B cell (primary cell): ENCODE results near the gene LMAN2. TPM values are rescaled to one million over a fixed set of nuclear protein-coding genes. Genes with fewer than 3 reads are reported as not detected.
A peak's percentile ranks its signal among the peaks of the same experiment; 100 is the strongest.

Source experiments
- ATAC-seq: fragments of 200-7000 bp; cut with Tn5 transposase; one replicate; pipeline ENCODE4 v1.10.0; 2021; ENCODE audit warnings: low read depth, mild to moderate bottlenecking, moderate number of reproducible peaks, moderate library complexity
- CTCF ChIA-PET: fragments of 350-600 bp; sonication (Branson Sonifier 250); formaldehyde crosslinking; loops from one replicate; lab custom pipeline; 2021; ENCODE audit warnings: antibody characterized with exemption, inconsistent platforms; lab: Charles Lee
- POLR2A ChIA-PET: fragments of 350-600 bp; sonication (Branson Sonifier 250); formaldehyde crosslinking; loops from one replicate; lab custom pipeline; 2021; ENCODE audit warnings: antibody characterized with exemption; lab: Charles Lee
- DNase-seq: peaks from one replicate; pipeline ENCODE4 v3.0.0; 2013
- H2AFZ ChIP-seq: 2 replicates; pipeline ENCODE4 v1.6.1; 2012; ENCODE audit warnings: mild to moderate bottlenecking, low read depth, low read length; ENCODE audit not compliant: insufficient read depth, poor library complexity, severe bottlenecking
- H3K27ac ChIP-seq, 2 donors: 1 replicate in 1 of 2; 2 replicates in 1 of 2; pipeline ENCODE4 v1.5.1; 2012 to 2013; ENCODE audit warnings: low read length in 2 of 2, mild to moderate bottlenecking in 2 of 2, moderate library complexity in 1 of 2
- H3K27me3 ChIP-seq, 4 experiments: fragments of 200-600 bp in 1 of 4; sonication (generic) in 1 of 4; replicated peaks in 1 of 4; 1 replicate in 2 of 4; 2 replicates in 2 of 4; pipeline versions ENCODE4 v1.6.1 to v1.7.0; 2013 to 2016; ENCODE audit warnings: low read length in 3 of 4, mild to moderate bottlenecking in 2 of 4, mixed read lengths in 1 of 4, moderate library complexity in 1 of 4; ENCODE audit not compliant: insufficient read depth in 4 of 4, control insufficient read depth in 3 of 4; ENCODE audit errors: control extremely low read depth in 1 of 4
- H3K36me3 ChIP-seq, 2 experiments: replicated peaks in 1 of 2; 1 replicate in 1 of 2; 2 replicates in 1 of 2; pipeline versions ENCODE4 v1.6.1 to v1.7.1; 2013; ENCODE audit warnings: low read length in 1 of 2; ENCODE audit not compliant: insufficient read depth in 2 of 2, control insufficient read depth in 1 of 2; ENCODE audit errors: control extremely low read depth in 1 of 2, extremely low read depth in 1 of 2
- H3K4me1 ChIP-seq, 2 donors: fragments of 200-600 bp in 1 of 2; sonication (generic) in 1 of 2; 1 replicate in 1 of 2; 2 replicates in 1 of 2; pipeline versions ENCODE4 v1.5.1 to v1.6.1; 2013 to 2017; ENCODE audit warnings: low read length in 2 of 2; ENCODE audit not compliant: control insufficient read depth in 2 of 2, insufficient read depth in 2 of 2
- H3K4me2 ChIP-seq: replicated peaks from 2 replicates; pipeline ENCODE3; 2012; ENCODE audit warnings: mild to moderate bottlenecking, low read depth, low read length; ENCODE audit not compliant: poor library complexity, severe bottlenecking
- H3K4me3 ChIP-seq, 5 experiments: fragments of 200-600 bp in 1 of 5; sonication (generic) in 1 of 5; 1 replicate in 3 of 5; 2 replicates in 2 of 5; pipeline versions ENCODE4 v1.5.1 to v1.7.0; 2011 to 2016; ENCODE audit warnings: low read length in 4 of 5, mild to moderate bottlenecking in 4 of 5, low read depth in 2 of 5, control low read depth in 1 of 5, moderate library complexity in 1 of 5; ENCODE audit not compliant: insufficient read depth in 1 of 5; ENCODE audit errors: control extremely low read depth in 1 of 5, extremely low read depth in 1 of 5
- H3K79me2 ChIP-seq: fragments of 200-600 bp; sonication (generic); one replicate; pipeline ENCODE4 v1.6.0; 2016; ENCODE audit warnings: low read length; ENCODE audit not compliant: control insufficient read depth, insufficient read depth
- H3K9ac ChIP-seq: fragments of 200-600 bp; sonication (generic); 2 replicates; pipeline ENCODE4 v1.6.1; 2017; ENCODE audit warnings: mild to moderate bottlenecking, low read length, moderate library complexity
- H3K9me3 ChIP-seq, 3 donors: one replicate each; pipeline versions ENCODE4 v1.6.1 to v1.7.1; 2013; ENCODE audit warnings: low read length in 2 of 3; ENCODE audit not compliant: control insufficient read depth in 2 of 3, insufficient read depth in 1 of 3; ENCODE audit errors: control extremely low read depth in 1 of 3
- H4K20me1 ChIP-seq: 2 replicates; pipeline ENCODE4 v1.6.0; 2012; ENCODE audit warnings: mild to moderate bottlenecking, low read length; ENCODE audit not compliant: insufficient read depth, control insufficient read depth, poor library complexity, severe bottlenecking
- H3K27ac Mint-ChIP-seq: one replicate; pipeline ENCODE4 v1.8.0; 2021; ENCODE audit warnings: mixed read lengths
- H3K27me3 Mint-ChIP-seq: one replicate; pipeline ENCODE4 v1.8.0; 2021; ENCODE audit warnings: mixed read lengths
- H3K4me1 Mint-ChIP-seq: one replicate; pipeline ENCODE4 v1.8.0; 2021; ENCODE audit warnings: mixed read lengths
- H3K4me3 Mint-ChIP-seq: one replicate; pipeline ENCODE4 v1.8.0; 2021; ENCODE audit warnings: mixed read lengths
- H3K9me3 Mint-ChIP-seq: one replicate; pipeline ENCODE4 v1.8.0; 2022; ENCODE audit warnings: mixed read lengths; ENCODE audit not compliant: insufficient read depth
- CTCF ChIP-seq: fragments of 200-600 bp; IDR thresholded peaks from one replicate; pipeline ENCODE4 v1.8.0; 2022; ENCODE audit warnings: antibody characterized with exemption, mild to moderate bottlenecking
- EZH2 ChIP-seq: IDR thresholded peaks from 2 replicates; pipeline ENCODE4 v1.6.1; 2012; ENCODE audit warnings: borderline replicate concordance, low read depth, mild to moderate bottlenecking, moderate library complexity, low read length; ENCODE audit not compliant: insufficient read depth, poor library complexity, severe bottlenecking
- WGBS: methylation state at CpG from one replicate; pipeline ENCODE4 v1.1.5; 2013; ENCODE audit warnings: missing lambda C conversion rate; ENCODE audit not compliant: insufficient coverage; 5-methylcytosine and 5-hydroxymethylcytosine counted together
- intact Hi-C: fragments of 100-400 bp; cut with micrococcal nuclease; formaldehyde crosslinking; loops from one replicate; pipeline ENCODE4 v1.10.0; 2022
- polyA plus RNA-seq: library from polyadenylated mRNA; depleted of rRNA; stranded (reverse); fragments of >200 nt; gene quantifications from 2 replicates; pipeline ENCODE4 v1.2.3, GENCODE V29; 2012
- total RNA-seq, 2 donors: library from RNA; stranded (reverse); fragments of 120-200 nt in 1 of 2; gene quantifications; 1 replicate in 1 of 2; 2 replicates in 1 of 2; pipeline versions ENCODE4 v1.2.3 to v1.2.4, GENCODE V29; 2013 to 2022

The LMAN2 gene
- total and polyA plus RNA-seq, 2 donors (not counting 1 experiment from before 2014, with no cell fraction given), result 99.4 to 123 TPM

- ATAC-seq (no peak), DNase-seq (no peak)
- 20% methylated on average over 1 of the region's 5 CpGs for WGBS
- intact Hi-C loops, result loop anchor here (1.0 to 2.0 kb wide), 4 partner anchors 14 to 224 kb away; partner anchors contain the start of gene NSD1
- Histone ChIP-seq H4K20me1 (peaks cover 37% of the 10 kb centered on the region), H3K9me3 (no peaks in the 10 kb centered on the region), H3K36me3 (peaks cover 0 to 16% of the 10 kb centered on the region in 2 experiments), H3K27ac (peak overlapping the region; percentile 62 to 80), H3K9ac (peak overlapping the region; percentile 89), H3K27me3 (no peaks in the 10 kb centered on the region), H3K4me1 (peaks cover 52 to 60% of the 10 kb centered on the region in 2 donors), H3K79me2 (peaks cover 46% of the 10 kb centered on the region), H3K4me2 (peak overlapping the region; percentile 99), H2AFZ (peak overlapping the region; percentile 79), H3K4me3 (peak overlapping the region; percentile 74 to 96 (median 92))
- TF ChIP-seq CTCF (no peak), EZH2 (no peak)
- peaks cover 72% of the 10 kb centered on the region for H3K4me1 Mint-ChIP-seq
- no peaks in the 10 kb centered on the region for H3K27me3 Mint-ChIP-seq
- CTCF ChIA-PET, result interaction anchor here (1.0 to 7.2 kb wide), 4 partner anchors 14 to 48 kb away, joined by 3 to 60 read pairs (median 3); no protein-coding TSS in a partner anchor
- peak overlapping the region; percentile 87 for H3K4me3 Mint-ChIP-seq
- peak overlapping the region; percentile 95 for H3K27ac Mint-ChIP-seq
- H3K9me3 Mint-ChIP-seq, result no peaks in the 10 kb centered on the region
- POLR2A ChIA-PET, result interaction anchor here (0.5 kb wide), 1 partner anchor 75 kb away, joined by 3 read pairs; no protein-coding TSS in a partner anchor
Observed at GRCh38 chr5:177357146-177357458, 5.6 kb upstream of the LMAN2 start.

GRCh38 chr5:177356746-177357145 is 5.3 kb upstream of the LMAN2 start:
- Mint-ChIP-seq H3K27ac (peak overlapping the region; percentile 95), H3K9me3 (no peaks in the 10 kb centered on the region), H3K4me3 (peak overlapping the region; percentile 87), H3K4me1 (peaks cover 72% of the 10 kb centered on the region), H3K27me3 (no peaks in the 10 kb centered on the region)
- peaks cover 33% of the 10 kb centered on the region for H4K20me1 ChIP-seq
- 0% methylated on average over 1 of the region's 3 CpGs for WGBS
- DNase-seq (no peak), ATAC-seq (no peak)
- peaks cover 0 to 16% of the 10 kb centered on the region in 2 experiments for H3K36me3 ChIP-seq
- no peaks in the 10 kb centered on the region for H3K9me3 ChIP-seq
- no peak overlapping the region for H3K4me3 ChIP-seq
- no peak for TF ChIP-seq EZH2
- TF ChIP-seq CTCF, result no peak
- peak overlapping the region in 1 of 2 donors; percentile 80 for H3K27ac ChIP-seq
- ChIA-PET POLR2A (no interaction called here), CTCF (interaction anchor here (0.7 to 7.2 kb wide), 6 partner anchors 14 to 145 kb away, joined by 3 to 60 read pairs (median 3); no protein-coding TSS in a partner anchor)
- peak overlapping the region; percentile 89 for H3K9ac ChIP-seq
- peaks cover 43% of the 10 kb centered on the region for H3K79me2 ChIP-seq
- intact Hi-C loops, result loop anchor here (1.0 to 2.0 kb wide), 4 partner anchors 14 to 224 kb away; partner anchors contain the start of gene NSD1
- H3K27me3 ChIP-seq, result no peaks in the 10 kb centered on the region
- H2AFZ ChIP-seq, result no peak overlapping the region
- peak overlapping the region; percentile 99 for H3K4me2 ChIP-seq
- H3K4me1 ChIP-seq, result peaks cover 51 to 60% of the 10 kb centered on the region in 2 donors
